ENCODE measurements around the gene ZNF536. TPM values are rescaled to one million over a fixed set of nuclear protein-coding genes. Genes with fewer than 3 reads are reported as not detected.

The ZNF536 gene
- total RNA-seq, 4 donors from 2014 or later = 4.3 to 7.6 (median 5.5) TPM

- Histone ChIP-seq H3K4me1 (peaks cover 0 to 14% (median 0%) of the 10 kb centered on the region in 3 donors), H3K9me3 (no peaks in the 10 kb centered on the region), H3K27me3 (peaks cover under 1% of the 10 kb centered on the region), H3K27ac (no peak overlapping the region), H3K4me3 (no peak overlapping the region), H3K36me3 (no peaks in the 10 kb centered on the region)
- 42 to 67% methylated on average over 1 to 3 of the region's 5 CpGs for WGBS, 2 donors (ENCODE audit: low coverage in 1 of 2)
- TF ChIP-seq POLR2AphosphoS5 (IDR thresholded peaks at IDR 0.05) = no peak
- TF ChIP-seq EP300 (IDR thresholded peaks at IDR 0.05) = no peak
- ATAC-seq = no peak
Observed at GRCh38 chr19:30587869-30588268, 215.7 kb downstream of the ZNF536 start.

- WGBS, 2 donors (ENCODE audit: low coverage in 1 of 2) = 23 to 33% methylated on average over 1 of the region's 1 CpG
- Histone ChIP-seq H3K4me1 (peaks cover 0 to 34% (median 0%) of the 10 kb centered on the region in 3 donors), H3K36me3 (no peaks in the 10 kb centered on the region), H3K9me3 (no peaks in the 10 kb centered on the region), H3K4me3 (no peak overlapping the region), H3K27me3 (peaks cover 1% of the 10 kb centered on the region), H3K27ac (no peak overlapping the region)
- TF ChIP-seq CTCF (IDR thresholded peaks at IDR 0.05) = no peak
- no peak for TF ChIP-seq POLR2AphosphoS5 (IDR thresholded peaks at IDR 0.05)
- TF ChIP-seq EP300 (IDR thresholded peaks at IDR 0.05) = no peak
- TF ChIP-seq POLR2A (IDR thresholded peaks at IDR 0.05) = no peak
- ATAC-seq = no peak
Observed at GRCh38 chr19:30590596-30591229, 218.5 kb downstream of the ZNF536 start.

GRCh38 chr19:30593356-30593755 is 221.2 kb downstream of the ZNF536 start:
- no peak overlapping the region for H3K4me3 ChIP-seq
- peaks cover 0 to 34% (median 0%) of the 10 kb centered on the region in 3 donors for H3K4me1 ChIP-seq
- H3K27me3 ChIP-seq = peaks cover 2% of the 10 kb centered on the region
- no peak overlapping the region for H3K27ac ChIP-seq
- WGBS, 2 donors (ENCODE audit: low coverage in 1 of 2) = 33% methylated on average over 3 of the region's 5 CpGs; no CpG with 5 or more reads in 1 of the 2 donors
- no peak for ATAC-seq
- TF ChIP-seq POLR2A (IDR thresholded peaks at IDR 0.05) (no peak), CTCF (IDR thresholded peaks at IDR 0.05) (no peak), EP300 (IDR thresholded peaks at IDR 0.05) (no peak), POLR2AphosphoS5 (IDR thresholded peaks at IDR 0.05) (no peak)
- no peaks in the 10 kb centered on the region for H3K9me3 ChIP-seq
- H3K36me3 ChIP-seq = no peaks in the 10 kb centered on the region

- no peak for ATAC-seq
- WGBS, 2 donors (ENCODE audit: low coverage in 1 of 2) = 43 to 90% methylated on average over 1 to 3 of the region's 11 CpGs
- peak overlapping the region in 2 of 4 donors; percentile 4 to 24 for H3K27ac ChIP-seq
- no peaks in the 10 kb centered on the region for H3K9me3 ChIP-seq
- H3K36me3 ChIP-seq = no peaks in the 10 kb centered on the region
- TF ChIP-seq EP300 (IDR thresholded peaks at IDR 0.05) = no peak
- no peak for TF ChIP-seq POLR2AphosphoS5 (IDR thresholded peaks at IDR 0.05)
- no peak for TF ChIP-seq POLR2A (IDR thresholded peaks at IDR 0.05)
- TF ChIP-seq CTCF (IDR thresholded peaks at IDR 0.05) = no peak
- H3K4me3 ChIP-seq = no peak overlapping the region
- peaks cover 0 to 34% (median 0%) of the 10 kb centered on the region in 3 donors for H3K4me1 ChIP-seq
- peaks cover 2% of the 10 kb centered on the region for H3K27me3 ChIP-seq
Observed at GRCh38 chr19:30593975-30594745, 222.0 kb downstream of the ZNF536 start.

- Histone ChIP-seq H3K9me3 (no peaks in the 10 kb centered on the region), H3K4me3 (no peak overlapping the region), H3K4me1 (peaks cover 0 to 25% (median 0%) of the 10 kb centered on the region in 3 donors), H3K36me3 (no peaks in the 10 kb centered on the region), H3K27me3 (peaks cover 12% of the 10 kb centered on the region), H3K27ac (no peak overlapping the region)
- ATAC-seq = no peak
- TF ChIP-seq CTCF (IDR thresholded peaks at IDR 0.05) = no peak
- no peak for TF ChIP-seq POLR2A (IDR thresholded peaks at IDR 0.05)
- TF ChIP-seq EP300 (IDR thresholded peaks at IDR 0.05) = no peak
- TF ChIP-seq POLR2AphosphoS5 (IDR thresholded peaks at IDR 0.05) = no peak
- 55 to 61% methylated on average over 6 of the region's 6 CpGs for WGBS, 2 donors (ENCODE audit: low coverage in 1 of 2)
Observed at GRCh38 chr19:30596268-30596667, 224.1 kb downstream of the ZNF536 start.
